HCT116 (cell line): ENCODE data around the gene ZFYVE19.

Experiments used
- CEBPB ChIP-seq: IDR thresholded peaks from 2 replicates; pipeline ENCODE4 v1.6.1; 2012; ENCODE audit warnings: low read depth
- CTCF ChIP-seq, 3 experiments: fragments of 200-600 bp in 1 of 3; sonication (generic) in 1 of 3; IDR thresholded peaks in 2 of 3; conservative IDR thresholded peaks in 1 of 3; 2 replicates each; pipeline ENCODE4 v1.5.1; 2012 to 2017; ENCODE audit warnings: low read depth in 2 of 3, low read length in 2 of 3, antibody characterized with exemption in 1 of 3, borderline replicate concordance in 1 of 3, control low read depth in 1 of 3, mild to moderate bottlenecking in 1 of 3, mixed read lengths in 1 of 3, mixed run types in 1 of 3, moderate library complexity in 1 of 3; ENCODE audit not compliant: insufficient read depth in 1 of 3
- EGR1 ChIP-seq: IDR thresholded peaks from 2 replicates; pipeline ENCODE4 v1.6.1; 2012; ENCODE audit warnings: low read depth
- ELF1 ChIP-seq: IDR thresholded peaks from 2 replicates; pipeline ENCODE4 v1.6.1; 2012; ENCODE audit warnings: low read depth, borderline replicate concordance
- EZH2 ChIP-seq: fragments of 200-600 bp; sonication (generic); IDR thresholded peaks from 2 replicates; pipeline ENCODE4 v1.6.1; 2017; ENCODE audit warnings: antibody characterized with exemption, mixed run types
- EZH2phosphoT487 ChIP-seq: fragments of 200-600 bp; IDR thresholded peaks from 2 replicates; pipeline ENCODE4 v1.6.1; 2018; ENCODE audit warnings: antibody characterized with exemption, borderline replicate concordance
- POLR2A ChIP-seq: IDR thresholded peaks from 2 replicates; pipeline ENCODE4 v1.7.0; 2011; ENCODE audit warnings: borderline replicate concordance; ENCODE audit not compliant: insufficient read depth, insufficient read length; ENCODE audit errors: extremely low read depth
- POLR2AphosphoS5 ChIP-seq: IDR thresholded peaks from 2 replicates; pipeline ENCODE4 v1.6.1; 2011; ENCODE audit warnings: mild to moderate bottlenecking, low read depth, low read length, moderate library complexity
- RAD21 ChIP-seq: IDR thresholded peaks from 2 replicates; pipeline ENCODE4 v1.6.1; 2012; ENCODE audit warnings: low read depth, mild to moderate bottlenecking
- TCF7L2 ChIP-seq: IDR thresholded peaks from 2 replicates; pipeline ENCODE4 v1.7.0; 2011; ENCODE audit warnings: borderline replicate concordance, inconsistent platforms; ENCODE audit not compliant: insufficient read depth, insufficient read length; ENCODE audit errors: extremely low read depth
- TF ChIP-seq, protein P1 (sequence below): IDR thresholded peaks from 2 replicates; pipeline ENCODE4 v1.6.1; 2012; ENCODE audit warnings: low read depth
- TF ChIP-seq, protein P2 (sequence below): IDR thresholded peaks from 2 replicates; pipeline ENCODE4 v1.6.1; 2011; ENCODE audit warnings: mild to moderate bottlenecking, low read length, moderate library complexity; ENCODE audit not compliant: insufficient replicate concordance; ENCODE audit errors: extremely low read depth

DNA sequence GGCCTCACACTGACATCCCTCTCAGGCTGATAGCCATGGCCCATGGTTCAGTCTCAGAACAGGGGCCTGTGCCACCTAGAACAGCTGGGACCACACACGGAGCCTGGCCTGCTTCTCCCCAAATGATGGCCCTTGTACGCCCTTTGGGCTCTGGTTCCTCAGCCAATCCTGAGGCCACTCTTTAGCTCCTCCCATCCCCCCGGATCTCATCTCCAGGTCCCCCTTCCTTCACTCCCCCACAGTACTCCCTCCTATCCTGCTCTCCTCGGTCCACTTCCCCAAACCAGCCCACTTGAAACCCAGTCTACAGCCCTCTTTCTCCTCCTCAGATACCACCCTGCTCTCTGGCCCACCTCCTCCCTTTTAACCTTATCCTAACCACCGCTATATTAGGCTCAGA lies 17.8 kb upstream of the ZFYVE19 start:
- TF ChIP-seq EZH2: no peak
- no peak for TF ChIP-seq CTCF (IDR thresholded peaks at IDR 0.05 in 2 of 3, conservative IDR thresholded peaks at IDR 0.05 in 1 of 3; ENCODE audit: borderline replicate concordance in 1 of 3, insufficient read depth in 1 of 3, low read depth in 2 of 3, low read length in 2 of 3)
- no peak for TF ChIP-seq TCF7L2
- TF ChIP-seq, protein P1, sequence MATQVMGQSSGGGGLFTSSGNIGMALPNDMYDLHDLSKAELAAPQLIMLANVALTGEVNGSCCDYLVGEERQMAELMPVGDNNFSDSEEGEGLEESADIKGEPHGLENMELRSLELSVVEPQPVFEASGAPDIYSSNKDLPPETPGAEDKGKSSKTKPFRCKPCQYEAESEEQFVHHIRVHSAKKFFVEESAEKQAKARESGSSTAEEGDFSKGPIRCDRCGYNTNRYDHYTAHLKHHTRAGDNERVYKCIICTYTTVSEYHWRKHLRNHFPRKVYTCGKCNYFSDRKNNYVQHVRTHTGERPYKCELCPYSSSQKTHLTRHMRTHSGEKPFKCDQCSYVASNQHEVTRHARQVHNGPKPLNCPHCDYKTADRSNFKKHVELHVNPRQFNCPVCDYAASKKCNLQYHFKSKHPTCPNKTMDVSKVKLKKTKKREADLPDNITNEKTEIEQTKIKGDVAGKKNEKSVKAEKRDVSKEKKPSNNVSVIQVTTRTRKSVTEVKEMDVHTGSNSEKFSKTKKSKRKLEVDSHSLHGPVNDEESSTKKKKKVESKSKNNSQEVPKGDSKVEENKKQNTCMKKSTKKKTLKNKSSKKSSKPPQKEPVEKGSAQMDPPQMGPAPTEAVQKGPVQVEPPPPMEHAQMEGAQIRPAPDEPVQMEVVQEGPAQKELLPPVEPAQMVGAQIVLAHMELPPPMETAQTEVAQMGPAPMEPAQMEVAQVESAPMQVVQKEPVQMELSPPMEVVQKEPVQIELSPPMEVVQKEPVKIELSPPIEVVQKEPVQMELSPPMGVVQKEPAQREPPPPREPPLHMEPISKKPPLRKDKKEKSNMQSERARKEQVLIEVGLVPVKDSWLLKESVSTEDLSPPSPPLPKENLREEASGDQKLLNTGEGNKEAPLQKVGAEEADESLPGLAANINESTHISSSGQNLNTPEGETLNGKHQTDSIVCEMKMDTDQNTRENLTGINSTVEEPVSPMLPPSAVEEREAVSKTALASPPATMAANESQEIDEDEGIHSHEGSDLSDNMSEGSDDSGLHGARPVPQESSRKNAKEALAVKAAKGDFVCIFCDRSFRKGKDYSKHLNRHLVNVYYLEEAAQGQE: no peak
- no peak for TF ChIP-seq EZH2phosphoT487
- TF ChIP-seq CEBPB: no peak
- no peak for TF ChIP-seq EGR1
- TF ChIP-seq POLR2A: no peak
- TF ChIP-seq, protein P2, sequence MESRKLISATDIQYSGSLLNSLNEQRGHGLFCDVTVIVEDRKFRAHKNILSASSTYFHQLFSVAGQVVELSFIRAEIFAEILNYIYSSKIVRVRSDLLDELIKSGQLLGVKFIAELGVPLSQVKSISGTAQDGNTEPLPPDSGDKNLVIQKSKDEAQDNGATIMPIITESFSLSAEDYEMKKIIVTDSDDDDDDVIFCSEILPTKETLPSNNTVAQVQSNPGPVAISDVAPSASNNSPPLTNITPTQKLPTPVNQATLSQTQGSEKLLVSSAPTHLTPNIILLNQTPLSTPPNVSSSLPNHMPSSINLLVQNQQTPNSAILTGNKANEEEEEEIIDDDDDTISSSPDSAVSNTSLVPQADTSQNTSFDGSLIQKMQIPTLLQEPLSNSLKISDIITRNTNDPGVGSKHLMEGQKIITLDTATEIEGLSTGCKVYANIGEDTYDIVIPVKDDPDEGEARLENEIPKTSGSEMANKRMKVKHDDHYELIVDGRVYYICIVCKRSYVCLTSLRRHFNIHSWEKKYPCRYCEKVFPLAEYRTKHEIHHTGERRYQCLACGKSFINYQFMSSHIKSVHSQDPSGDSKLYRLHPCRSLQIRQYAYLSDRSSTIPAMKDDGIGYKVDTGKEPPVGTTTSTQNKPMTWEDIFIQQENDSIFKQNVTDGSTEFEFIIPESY: no peak
- no peak for TF ChIP-seq RAD21
- TF ChIP-seq POLR2AphosphoS5: no peak
- TF ChIP-seq ELF1: no peak
